GM19023 (cell line): Measurements from ENCODE around the gene EFNA1.
"Not testable (repeated sequence)": the region's sequence is repeated elsewhere in the genome, so short reads cannot be mapped to it uniquely, and the experiment has no call there.

ENCODE experiments used
- ATAC-seq: cut with Tn5 transposase; IDR thresholded peaks from one replicate; pipeline ENCODE4 v1.9.1; 2021; ENCODE audit warnings: mild to moderate bottlenecking, moderate library complexity; ENCODE audit not compliant: unreplicated experiment

The EFNA1 gene

GRCh38 chr1:155141749-155142148, 14.1 kb downstream of the EFNA1 start:
- no peak for ATAC-seq

DNA sequence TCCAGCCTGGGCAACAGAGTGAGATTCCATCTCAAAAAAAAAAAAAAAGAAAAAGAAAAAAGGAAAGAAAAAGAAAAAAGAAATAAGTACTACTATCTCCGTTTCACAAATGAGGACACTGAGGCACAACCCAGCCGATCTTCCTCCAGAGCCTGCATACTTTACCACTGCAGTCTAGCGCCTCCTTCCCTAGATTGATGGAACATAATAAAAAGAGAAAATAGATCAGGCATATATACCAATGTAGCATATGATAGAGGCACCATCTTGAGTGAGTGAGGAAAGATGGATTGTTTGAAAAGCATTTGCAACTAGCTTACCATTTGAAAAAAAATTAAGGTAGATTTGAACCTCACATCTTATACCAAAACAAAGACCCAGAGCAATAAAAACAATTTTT, 17.8 kb downstream of the EFNA1 start:
- ATAC-seq, result no peak

DNA sequence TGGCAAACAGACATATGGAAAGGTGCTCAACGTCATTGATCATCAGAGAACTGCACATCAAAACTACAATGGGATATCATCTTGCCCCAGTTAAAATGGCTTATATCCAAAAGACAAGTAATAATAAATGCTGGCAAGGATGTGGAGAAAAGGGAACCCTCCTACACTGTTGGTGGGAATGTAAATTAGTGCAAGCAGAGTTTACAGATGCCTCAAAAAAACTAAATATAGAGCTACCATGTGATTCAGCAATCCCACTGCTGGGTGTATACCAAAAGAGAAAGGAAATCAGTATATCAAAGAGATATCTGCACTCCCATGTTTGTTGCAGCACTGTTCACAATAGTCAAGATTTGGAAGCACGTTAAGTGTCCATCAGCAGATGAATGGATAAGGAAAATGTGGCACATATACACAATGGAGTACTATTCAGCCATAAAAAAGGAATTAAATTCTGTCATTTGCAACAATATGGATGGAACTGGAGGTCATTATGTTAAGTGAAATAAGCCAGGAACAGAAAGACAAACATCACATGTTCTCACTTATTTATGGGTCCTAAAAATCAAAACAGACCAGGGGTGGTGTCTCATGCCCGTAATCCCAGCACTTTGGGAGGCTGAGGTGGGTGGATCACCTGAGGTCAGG, 28.4 kb downstream of the EFNA1 start:
- ATAC-seq, result not testable (repeated sequence)

DNA sequence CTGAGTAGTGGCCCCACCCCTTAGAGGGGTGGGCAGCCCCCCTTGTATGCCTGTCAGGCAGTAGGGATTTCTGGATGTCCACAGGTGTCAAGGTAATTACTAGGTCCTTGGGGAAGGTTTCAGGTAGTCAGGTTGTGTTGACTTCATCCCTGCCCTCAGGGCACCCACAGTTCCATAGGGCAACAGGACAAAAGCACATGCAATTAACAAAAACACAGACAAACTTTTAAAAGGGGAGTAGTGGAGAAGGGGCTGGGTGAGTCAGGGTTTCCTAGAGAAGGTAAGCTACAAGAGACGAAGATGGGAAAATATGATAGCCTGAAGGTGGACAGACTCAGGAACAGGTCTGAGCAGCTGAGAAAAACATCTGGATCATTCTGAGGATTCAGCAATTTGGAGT, 31.3 kb downstream of the EFNA1 start:
- ATAC-seq, result no peak

DNA sequence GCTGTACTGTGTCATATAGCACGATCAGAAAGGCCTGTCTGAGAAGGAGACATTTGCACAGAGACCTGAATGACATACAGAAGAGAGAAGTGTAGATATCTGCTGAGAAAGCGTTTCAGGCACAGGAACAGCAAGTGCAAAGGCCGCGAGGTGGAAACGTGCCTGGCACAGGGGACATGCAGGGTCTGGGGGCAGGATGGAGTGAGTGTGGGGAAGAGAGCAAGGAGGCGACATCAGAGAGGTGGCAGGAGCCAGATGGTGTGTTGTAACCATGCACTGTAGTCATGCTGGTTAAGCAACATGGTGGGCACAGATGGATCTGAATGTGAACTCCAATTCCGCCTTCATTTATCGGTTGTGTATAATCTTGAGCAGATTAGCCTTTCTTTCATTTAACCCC, 32.5 kb downstream of the EFNA1 start:
- ATAC-seq, result no peak

GRCh38 chr1:155162631-155163030, 35.0 kb downstream of the EFNA1 start:
- not testable (repeated sequence) for ATAC-seq

- ATAC-seq, result not testable (repeated sequence)
These were observed 36.1 kb downstream of the EFNA1 start for GRCh38 chr1:155163785-155164184.

GRCh38 chr1:155164625-155165024, 36.9 kb downstream of the EFNA1 start:
- not testable (repeated sequence) for ATAC-seq

DNA sequence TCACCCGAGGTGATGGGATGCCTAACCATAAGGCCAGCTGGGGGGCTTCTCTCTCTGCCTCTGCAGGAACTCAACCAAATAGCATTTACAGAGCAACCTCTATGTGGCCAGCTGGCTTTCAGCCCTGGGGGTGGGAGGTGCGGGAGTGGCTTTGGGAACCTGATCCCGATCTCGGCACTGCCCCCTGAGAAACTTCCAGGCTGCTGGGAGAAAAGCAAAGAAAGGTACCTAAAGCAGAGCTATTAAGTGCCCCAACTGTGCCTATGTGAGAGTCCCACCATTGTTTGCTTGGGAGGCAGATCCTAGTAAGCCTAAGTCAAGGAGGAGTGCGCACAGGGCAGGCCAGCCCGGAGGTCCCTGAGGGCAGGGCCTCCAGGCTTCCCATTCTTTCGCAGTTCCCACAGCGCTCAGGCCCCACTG, 38.4 kb downstream of the EFNA1 start:
- no peak for ATAC-seq

- no peak for ATAC-seq
These were observed 38.9 kb downstream of the EFNA1 start for GRCh38 chr1:155166471-155167165.

- ATAC-seq, result no peak
These were observed 39.8 kb downstream of the EFNA1 start for GRCh38 chr1:155167166-155168104.

- ATAC-seq, result not testable (repeated sequence)
These were observed 40.4 kb downstream of the EFNA1 start for GRCh38 chr1:155168105-155168445.

GRCh38 chr1:155168456-155169210, 41.0 kb downstream of the EFNA1 start:
- no peak for ATAC-seq

DNA sequence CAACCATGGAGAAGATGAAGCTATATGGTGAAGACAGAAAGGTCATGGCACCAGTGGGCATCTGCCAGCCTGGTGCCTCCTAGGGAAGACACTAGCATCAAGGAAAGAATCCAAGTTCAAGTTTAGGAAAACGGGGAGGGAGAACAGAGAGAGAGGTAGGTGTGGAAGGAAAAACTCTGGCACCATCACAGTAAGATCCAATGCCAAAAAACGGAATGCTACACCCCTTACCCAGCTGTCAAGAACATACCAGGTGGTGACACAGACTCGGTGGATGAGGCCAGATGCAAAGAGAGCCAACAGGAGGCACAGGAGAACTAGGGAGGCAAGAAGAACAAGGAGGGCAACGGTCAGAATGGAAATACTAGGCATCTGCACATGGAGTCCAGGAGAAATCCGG, 41.9 kb downstream of the EFNA1 start:
- ATAC-seq, result no peak

DNA sequence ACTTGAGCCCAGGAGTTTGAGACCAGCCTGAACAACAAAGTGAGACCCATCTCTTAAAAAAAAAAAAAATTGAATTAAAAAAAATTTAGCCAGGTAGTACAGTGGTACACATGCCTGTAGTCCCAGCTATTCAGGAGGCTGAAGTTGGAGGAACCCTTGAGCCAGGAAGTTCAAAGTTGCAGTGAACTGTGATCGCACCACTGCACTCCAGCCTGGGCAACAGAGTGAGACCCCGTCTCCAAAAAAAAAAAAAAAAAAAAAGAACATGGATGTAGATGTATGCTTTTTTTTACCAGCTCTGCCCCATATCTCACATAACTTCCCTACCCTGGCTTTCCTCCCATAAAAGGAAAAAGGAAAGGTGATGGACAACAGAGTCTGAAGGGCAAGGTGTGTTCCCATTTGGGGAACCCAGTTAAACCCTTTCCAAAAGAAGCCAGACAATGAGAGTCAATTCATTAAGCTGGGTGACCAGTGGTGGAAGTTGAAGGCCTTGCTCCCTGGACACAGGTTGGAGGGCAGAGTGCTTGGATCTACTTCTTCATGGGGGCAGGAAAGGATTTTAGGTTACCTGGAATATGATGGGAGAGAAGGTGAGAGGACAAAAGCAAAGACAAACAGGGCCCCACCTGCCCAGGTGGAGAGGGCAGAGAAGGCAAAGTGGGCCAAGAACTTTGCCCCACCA, 42.6 kb downstream of the EFNA1 start:
- no peak for ATAC-seq

DNA sequence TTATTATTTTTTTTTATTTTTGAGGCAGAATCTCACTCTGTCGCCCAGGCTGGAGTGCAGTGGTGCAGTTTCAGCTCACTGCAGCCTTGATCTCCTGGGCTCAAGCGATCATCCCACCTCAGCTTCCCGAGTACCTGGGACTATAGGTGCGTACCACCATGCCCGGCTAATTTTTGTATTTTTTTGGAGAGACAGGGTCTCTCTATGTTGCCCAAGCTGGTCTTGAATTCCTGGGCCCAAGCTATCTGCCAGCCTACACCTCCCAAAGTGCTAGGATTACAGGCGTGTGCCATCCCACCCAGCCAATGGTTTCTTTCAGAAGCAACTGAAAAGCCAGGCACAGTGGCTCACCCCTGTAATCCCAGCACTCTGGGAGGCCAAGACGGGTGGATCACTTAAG, 43.1 kb downstream of the EFNA1 start:
- ATAC-seq, result no peak

DNA sequence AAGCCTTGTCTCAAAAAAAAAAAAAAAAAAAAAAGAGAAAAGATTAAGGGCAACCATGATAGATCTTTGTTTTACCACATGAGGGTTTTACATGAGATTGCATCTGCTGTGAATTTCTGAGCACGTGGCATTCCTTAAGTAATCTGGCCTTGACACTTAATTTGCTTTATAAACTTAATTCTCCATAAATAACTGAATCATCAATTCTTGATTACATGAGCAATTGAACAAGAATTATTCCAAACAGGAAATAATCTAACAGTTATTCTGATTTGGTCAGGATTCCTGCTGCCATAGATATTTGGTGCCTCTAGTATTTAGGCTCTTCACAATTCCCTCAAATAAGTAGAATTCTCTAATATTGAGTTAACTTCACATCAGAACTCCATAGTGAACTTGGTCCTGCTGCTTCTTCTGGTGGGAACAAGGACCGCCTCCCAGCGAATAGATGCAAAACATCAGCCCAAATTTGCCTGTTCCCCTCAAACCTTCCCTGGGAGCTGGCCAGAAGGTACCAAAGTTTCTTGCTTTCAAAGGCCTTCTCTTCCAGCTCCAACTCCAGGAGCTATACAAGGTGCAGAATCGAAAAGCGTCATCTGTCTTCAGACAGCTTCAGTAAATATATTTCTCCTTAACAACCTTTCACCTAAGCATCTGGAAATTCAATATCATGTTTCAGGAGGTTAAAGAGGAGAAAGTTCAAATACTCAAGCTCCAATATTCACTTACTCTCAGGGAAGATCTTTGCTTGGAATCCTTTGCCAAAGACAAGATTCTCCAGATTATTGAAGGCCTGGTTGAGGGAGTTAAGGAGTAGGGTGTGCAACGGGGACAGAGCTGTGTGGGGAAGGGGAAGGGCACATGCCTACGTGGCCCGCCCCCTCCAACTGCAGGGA, 44.4 kb downstream of the EFNA1 start:
- ATAC-seq, result no peak

DNA sequence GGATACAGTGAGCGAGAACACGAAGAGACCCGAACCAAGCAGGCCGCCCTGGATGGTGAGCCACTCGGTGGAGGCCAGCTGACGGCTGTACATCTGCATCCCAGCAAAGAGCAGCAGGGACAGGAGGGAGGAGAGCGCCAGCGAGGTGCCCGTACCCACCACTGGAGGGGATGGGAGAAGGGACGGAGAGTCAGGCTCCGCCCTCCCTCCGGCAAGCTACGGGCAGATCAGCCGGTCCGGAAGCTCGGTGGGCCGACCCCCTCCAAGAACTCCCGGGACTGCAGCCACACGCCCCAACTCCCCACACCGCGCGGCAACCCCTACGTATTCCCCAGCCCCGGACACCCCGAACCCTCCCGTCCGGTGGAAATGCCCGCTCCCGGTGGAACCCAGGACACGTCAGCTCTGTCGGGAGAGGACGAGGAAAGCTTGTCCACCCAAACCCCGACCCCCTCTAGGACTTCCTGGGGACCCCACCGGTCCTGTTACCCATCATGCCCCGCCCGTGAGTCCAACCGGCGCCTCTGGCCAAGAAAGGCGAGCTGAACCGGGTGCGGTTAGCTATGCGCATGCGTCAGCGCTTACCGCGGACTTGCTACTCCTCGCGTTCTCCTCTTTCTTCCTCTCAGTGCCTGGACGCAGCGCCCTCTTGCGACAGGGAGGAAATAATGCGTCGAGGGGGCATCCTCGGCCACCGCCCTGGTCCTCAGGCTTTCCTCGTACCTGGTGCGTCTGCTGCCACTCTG, 45.2 kb downstream of the EFNA1 start, which contains the start of gene KRTCAP2:
Gene KRTCAP2 (minus strand): TSS at position 573 of the 746 bp plus-strand sequence. CDS start 80 bp downstream, at position 493.
- ATAC-seq, result peak; percentile 62
